ENCODE data around the gene ZCCHC14.

ZCCHC14 gene

GRCh38 chr16:87535855-87536794 is 43.3 kb upstream of the ZCCHC14 start:
- no peaks in the 10 kb centered on the region for H3F3A ChIP-seq (ENCODE audit: insufficient read depth, low read length)
- DNase-seq, result no peak
- no peak overlapping the region for H2AFZ ChIP-seq (ENCODE audit: low read length)
- H3K9me3 ChIP-seq (replicated peaks; ENCODE audit: insufficient read depth, low read length), result no peaks in the 10 kb centered on the region
- H3K27me3 ChIP-seq (replicated peaks; ENCODE audit: insufficient read depth, low read length), result peaks cover 67% of the 10 kb centered on the region
- no peaks in the 10 kb centered on the region for H4K20me1 ChIP-seq (ENCODE audit: insufficient read depth, low read length)
- H3K4me2 ChIP-seq (ENCODE audit: low read depth, low read length), result peak overlapping the region; percentile 18; the same call in 1 of the 2 replicates
- H3K36me3 ChIP-seq (replicated peaks; ENCODE audit: insufficient read depth, low read length), result no peaks in the 10 kb centered on the region
- no peaks in the 10 kb centered on the region for H3K9me2 ChIP-seq (replicated peaks; ENCODE audit: insufficient read depth, low read length)
- H3K27ac ChIP-seq (ENCODE audit: low read length), result no peak overlapping the region
- H3K79me2 ChIP-seq (ENCODE audit: low read length), result no peaks in the 10 kb centered on the region
- TF ChIP-seq, protein P1, sequence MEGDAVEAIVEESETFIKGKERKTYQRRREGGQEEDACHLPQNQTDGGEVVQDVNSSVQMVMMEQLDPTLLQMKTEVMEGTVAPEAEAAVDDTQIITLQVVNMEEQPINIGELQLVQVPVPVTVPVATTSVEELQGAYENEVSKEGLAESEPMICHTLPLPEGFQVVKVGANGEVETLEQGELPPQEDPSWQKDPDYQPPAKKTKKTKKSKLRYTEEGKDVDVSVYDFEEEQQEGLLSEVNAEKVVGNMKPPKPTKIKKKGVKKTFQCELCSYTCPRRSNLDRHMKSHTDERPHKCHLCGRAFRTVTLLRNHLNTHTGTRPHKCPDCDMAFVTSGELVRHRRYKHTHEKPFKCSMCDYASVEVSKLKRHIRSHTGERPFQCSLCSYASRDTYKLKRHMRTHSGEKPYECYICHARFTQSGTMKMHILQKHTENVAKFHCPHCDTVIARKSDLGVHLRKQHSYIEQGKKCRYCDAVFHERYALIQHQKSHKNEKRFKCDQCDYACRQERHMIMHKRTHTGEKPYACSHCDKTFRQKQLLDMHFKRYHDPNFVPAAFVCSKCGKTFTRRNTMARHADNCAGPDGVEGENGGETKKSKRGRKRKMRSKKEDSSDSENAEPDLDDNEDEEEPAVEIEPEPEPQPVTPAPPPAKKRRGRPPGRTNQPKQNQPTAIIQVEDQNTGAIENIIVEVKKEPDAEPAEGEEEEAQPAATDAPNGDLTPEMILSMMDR (IDR thresholded peaks at IDR 0.05; ENCODE audit: low read length), result no peak
- TF ChIP-seq EZH2 (optimal IDR thresholded peaks at IDR 0.05; ENCODE audit: low read depth, low read length), result no peak
- no peak for TF ChIP-seq EZH2phosphoT487 (IDR thresholded peaks at IDR 0.05; ENCODE audit: low read length)
- H3K9ac ChIP-seq (ENCODE audit: low read length), result no peak overlapping the region
- H3K4me3 ChIP-seq (ENCODE audit: low read length), result peak overlapping the region; percentile 22; the same call in 1 of the 2 replicates
- H3K4me1 ChIP-seq (ENCODE audit: low read length), result no peaks in the 10 kb centered on the region

DNA sequence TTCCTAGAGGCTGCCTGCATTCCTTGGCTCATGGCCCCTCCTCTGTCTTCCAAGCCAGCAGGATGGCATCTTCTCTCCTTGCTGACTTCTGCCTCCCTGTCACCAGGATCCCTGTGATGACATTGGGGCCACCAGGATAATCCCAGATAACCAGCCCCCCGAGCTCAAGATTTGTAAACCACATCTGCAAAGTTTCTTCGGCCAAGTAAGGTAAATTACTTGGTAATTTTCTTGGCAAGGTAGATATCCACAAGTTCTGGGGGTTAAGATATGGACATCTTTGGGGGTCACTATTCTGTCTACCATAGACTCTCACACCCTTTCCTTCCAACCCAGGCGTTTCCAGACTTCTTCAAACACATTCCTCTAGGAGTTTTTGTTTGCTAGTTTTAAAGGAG is 42.6 kb upstream of the ZCCHC14 start:
- no peaks in the 10 kb centered on the region for H3K9me2 ChIP-seq (replicated peaks; ENCODE audit: insufficient read depth, low read length)
- H3K79me2 ChIP-seq (ENCODE audit: low read length), result no peaks in the 10 kb centered on the region
- no peaks in the 10 kb centered on the region for H4K20me1 ChIP-seq (ENCODE audit: insufficient read depth, low read length)
- H3K9ac ChIP-seq (ENCODE audit: low read length), result no peak overlapping the region
- H2AFZ ChIP-seq (ENCODE audit: low read length), result no peak overlapping the region
- H3K4me1 ChIP-seq (ENCODE audit: low read length), result no peaks in the 10 kb centered on the region
- TF ChIP-seq, protein P1 (IDR thresholded peaks at IDR 0.05; ENCODE audit: low read length), result no peak
- TF ChIP-seq EZH2 (optimal IDR thresholded peaks at IDR 0.05; ENCODE audit: low read depth, low read length) (no peak), EZH2phosphoT487 (IDR thresholded peaks at IDR 0.05; ENCODE audit: low read length) (no peak)
- H3K27ac ChIP-seq (ENCODE audit: low read length), result no peak overlapping the region
- no peak overlapping the region for H3K4me3 ChIP-seq (ENCODE audit: low read length)
- no peaks in the 10 kb centered on the region for H3K36me3 ChIP-seq (replicated peaks; ENCODE audit: insufficient read depth, low read length)
- no peaks in the 10 kb centered on the region for H3K9me3 ChIP-seq (replicated peaks; ENCODE audit: insufficient read depth, low read length)
- H3K27me3 ChIP-seq (replicated peaks; ENCODE audit: insufficient read depth, low read length), result peaks cover 62% of the 10 kb centered on the region
- H3F3A ChIP-seq (ENCODE audit: insufficient read depth, low read length), result no peaks in the 10 kb centered on the region
- no peak for DNase-seq
- H3K4me2 ChIP-seq (ENCODE audit: low read depth, low read length), result no peak overlapping the region

GRCh38 chr16:87534751-87535150 is 41.9 kb upstream of the ZCCHC14 start:
- H3K9me2 ChIP-seq (replicated peaks; ENCODE audit: insufficient read depth, low read length), result no peaks in the 10 kb centered on the region
- no peak overlapping the region for H3K9ac ChIP-seq (ENCODE audit: low read length)
- H4K20me1 ChIP-seq (ENCODE audit: insufficient read depth, low read length), result no peaks in the 10 kb centered on the region
- H3K79me2 ChIP-seq (ENCODE audit: low read length), result no peaks in the 10 kb centered on the region
- TF ChIP-seq EZH2 (optimal IDR thresholded peaks at IDR 0.05; ENCODE audit: low read depth, low read length) (no peak), EZH2phosphoT487 (IDR thresholded peaks at IDR 0.05; ENCODE audit: low read length) (no peak)
- TF ChIP-seq, protein P1 (IDR thresholded peaks at IDR 0.05; ENCODE audit: low read length), result no peak
- no peak overlapping the region for H2AFZ ChIP-seq (ENCODE audit: low read length)
- no peak overlapping the region for H3K4me3 ChIP-seq (ENCODE audit: low read length)
- no peaks in the 10 kb centered on the region for H3K4me1 ChIP-seq (ENCODE audit: low read length)
- H3F3A ChIP-seq (ENCODE audit: insufficient read depth, low read length), result no peaks in the 10 kb centered on the region
- H3K27ac ChIP-seq (ENCODE audit: low read length), result no peak overlapping the region
- peaks cover 60% of the 10 kb centered on the region for H3K27me3 ChIP-seq (replicated peaks; ENCODE audit: insufficient read depth, low read length)
- H3K4me2 ChIP-seq (ENCODE audit: low read depth, low read length), result no peak overlapping the region
- H3K36me3 ChIP-seq (replicated peaks; ENCODE audit: insufficient read depth, low read length), result no peaks in the 10 kb centered on the region
- H3K9me3 ChIP-seq (replicated peaks; ENCODE audit: insufficient read depth, low read length), result no peaks in the 10 kb centered on the region
- DNase-seq, result no peak
